ENCODE data around the gene ATP6V0A1. TPM values are rescaled to one million over a fixed set of nuclear protein-coding genes. Genes with fewer than 3 reads are reported as not detected.

Gene ATP6V0A1
- total RNA-seq, 1 donor from 2014 or later, result 40.4 TPM

GRCh38 chr17:42423766-42424165 is 34.9 kb upstream of the ATP6V0A1 start:
- TF ChIP-seq CTCF (IDR thresholded peaks at IDR 0.05), result no peak
- no peak for TF ChIP-seq EZH2phosphoT487 (IDR thresholded peaks at IDR 0.05)
- TF ChIP-seq EZH2 (IDR thresholded peaks at IDR 0.05), result no peak
- H3F3A ChIP-seq (ENCODE audit: low read depth), result peaks cover 51% of the 10 kb centered on the region
- Mint-ChIP-seq H3K27ac (no peak overlapping the region), H3K36me3 (no peaks in the 10 kb centered on the region), H3K27me3 (ENCODE audit: insufficient read depth, low read depth) (peaks cover 41% of the 10 kb centered on the region), H3K9me3 (no peaks in the 10 kb centered on the region), H3K4me1 (peaks cover 30% of the 10 kb centered on the region), H3K4me3 (peak overlapping the region; percentile 92)
- no peak for DNase-seq (ENCODE audit: low spot score)
- peaks cover 6% of the 10 kb centered on the region for H4K20me1 ChIP-seq (ENCODE audit: low read depth)
- peaks cover 15% of the 10 kb centered on the region for H3K4me1 ChIP-seq
- peaks cover 42% of the 10 kb centered on the region for H3K27me3 ChIP-seq
- no peaks in the 10 kb centered on the region for H3K79me2 ChIP-seq (ENCODE audit: low read depth)
- no peak overlapping the region for H3K27ac ChIP-seq
- no peak overlapping the region for H3K9ac ChIP-seq
- peak overlapping the region; percentile 65 for H3K4me3 ChIP-seq
- peak overlapping the region; percentile 87 for H2AFZ ChIP-seq (replicated peaks)
- H3K4me2 ChIP-seq, result peak overlapping the region; percentile 97
- H3K9me3 ChIP-seq (ENCODE audit: low read depth), result no peaks in the 10 kb centered on the region
- H3K36me3 ChIP-seq, result no peaks in the 10 kb centered on the region

DNA sequence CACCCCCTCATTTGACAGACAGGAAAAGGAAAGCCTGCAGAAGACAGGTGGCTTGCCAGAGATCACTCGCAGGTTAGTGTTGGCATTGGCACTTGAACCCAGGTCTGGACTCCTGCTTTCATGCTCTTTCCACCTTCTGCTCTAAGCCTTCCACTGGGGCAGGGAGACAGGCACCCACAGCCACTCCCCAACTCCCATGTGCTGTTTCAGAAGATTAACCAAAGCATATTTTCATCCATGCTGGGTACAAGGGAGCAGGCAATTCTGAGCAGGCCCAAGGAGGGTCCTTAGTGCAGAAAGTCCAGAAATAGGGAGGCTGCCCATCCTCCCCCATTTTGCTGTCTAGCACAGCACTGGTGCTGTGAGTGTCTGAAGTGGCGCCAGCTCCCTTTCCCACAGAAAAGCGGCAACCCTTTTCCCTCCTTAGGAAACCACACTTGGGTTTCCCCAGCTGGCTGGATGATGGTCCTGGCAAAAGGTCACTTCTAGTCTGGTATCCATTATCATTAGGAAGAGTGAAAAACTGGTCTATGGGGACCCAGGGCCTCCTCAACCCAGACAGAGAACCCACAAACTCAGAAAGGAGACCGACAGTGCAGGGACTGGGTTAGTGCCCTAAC is 33.6 kb upstream of the ATP6V0A1 start:
- H3K36me3 Mint-ChIP-seq, result no peaks in the 10 kb centered on the region
- peaks cover 41% of the 10 kb centered on the region for H3K27me3 ChIP-seq
- peaks cover 33% of the 10 kb centered on the region for H3K27me3 Mint-ChIP-seq (ENCODE audit: insufficient read depth, low read depth)

DNA sequence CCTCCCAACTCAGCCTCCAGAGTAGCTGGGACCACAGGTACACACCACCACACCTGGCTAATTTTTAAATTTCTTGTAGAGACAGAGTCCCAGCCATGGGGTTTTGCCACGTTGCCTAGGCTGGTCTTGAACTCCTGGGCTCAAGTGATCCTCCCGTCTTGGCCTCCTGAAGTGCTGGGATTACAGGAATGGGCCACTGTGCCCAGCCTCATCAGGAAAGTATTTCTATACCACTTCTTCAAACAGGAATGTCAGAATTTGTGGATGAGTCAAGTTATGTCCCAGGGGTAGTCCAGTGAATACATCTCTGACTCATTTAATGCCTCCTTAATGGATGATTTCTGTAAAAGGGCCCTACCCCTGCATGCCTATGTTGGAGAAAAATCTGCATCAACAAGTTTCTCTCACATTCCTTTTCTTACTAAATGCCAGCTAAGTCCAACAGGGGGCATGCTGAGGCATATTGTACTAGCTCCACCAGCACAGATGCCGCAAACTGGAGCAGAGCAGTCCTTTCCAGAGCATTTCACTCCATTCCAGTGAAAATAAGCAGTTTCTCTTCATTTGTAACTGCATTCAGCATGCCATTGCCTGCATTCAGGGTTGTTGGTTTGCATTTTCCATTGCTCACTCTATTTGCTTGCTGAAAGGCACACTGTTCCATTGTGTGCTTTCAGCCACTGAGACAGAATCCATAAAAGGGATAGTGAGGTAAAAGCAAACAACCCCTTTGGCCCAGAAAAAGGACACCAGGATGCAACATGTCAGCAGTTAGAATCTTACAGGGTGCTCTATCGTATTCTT is 30.3 kb upstream of the ATP6V0A1 start:
- Histone ChIP-seq H3K4me1 (peaks cover 5% of the 10 kb centered on the region), H3K79me2 (ENCODE audit: low read depth) (no peaks in the 10 kb centered on the region), H4K20me1 (ENCODE audit: low read depth) (no peaks in the 10 kb centered on the region), H3K27ac (no peak overlapping the region), H3K36me3 (no peaks in the 10 kb centered on the region), H2AFZ (replicated peaks) (peak overlapping the region; percentile 95), H3K9ac (no peak overlapping the region), H3K4me2 (no peak overlapping the region), H3K27me3 (peaks cover 9% of the 10 kb centered on the region), H3F3A (ENCODE audit: low read depth) (peaks cover 41% of the 10 kb centered on the region), H3K9me3 (ENCODE audit: low read depth) (no peaks in the 10 kb centered on the region), H3K4me3 (no peak overlapping the region)
- Mint-ChIP-seq H3K4me3 (no peak overlapping the region), H3K36me3 (no peaks in the 10 kb centered on the region), H3K27me3 (ENCODE audit: insufficient read depth, low read depth) (peaks cover 11% of the 10 kb centered on the region), H3K27ac (no peak overlapping the region), H3K9me3 (no peaks in the 10 kb centered on the region), H3K4me1 (peaks cover 17% of the 10 kb centered on the region)
- DNase-seq (ENCODE audit: low spot score), result peak; percentile 83
- TF ChIP-seq EZH2phosphoT487 (IDR thresholded peaks at IDR 0.05) (no peak), CTCF (IDR thresholded peaks at IDR 0.05) (peak; percentile 74), EZH2 (IDR thresholded peaks at IDR 0.05) (no peak)

More for the DNA sequence above, 33.6 kb upstream of the ATP6V0A1 start:
- H3F3A ChIP-seq (ENCODE audit: low read depth), result peaks cover 52% of the 10 kb centered on the region
- Mint-ChIP-seq H3K27ac (no peak overlapping the region), H3K9me3 (no peaks in the 10 kb centered on the region), H3K4me3 (no peak overlapping the region), H3K4me1 (peaks cover 29% of the 10 kb centered on the region)
- no peak overlapping the region for H3K4me3 ChIP-seq
- H3K9me3 ChIP-seq (ENCODE audit: low read depth), result no peaks in the 10 kb centered on the region
- TF ChIP-seq CTCF (IDR thresholded peaks at IDR 0.05) (no peak), EZH2 (IDR thresholded peaks at IDR 0.05) (no peak), EZH2phosphoT487 (IDR thresholded peaks at IDR 0.05) (no peak)
- H3K36me3 ChIP-seq, result no peaks in the 10 kb centered on the region
- peaks cover 15% of the 10 kb centered on the region for H3K4me1 ChIP-seq
- H3K79me2 ChIP-seq (ENCODE audit: low read depth), result no peaks in the 10 kb centered on the region
- H3K4me2 ChIP-seq, result no peak overlapping the region
- H2AFZ ChIP-seq (replicated peaks), result no peak overlapping the region
- peaks cover 6% of the 10 kb centered on the region for H4K20me1 ChIP-seq (ENCODE audit: low read depth)
- H3K9ac ChIP-seq, result no peak overlapping the region
- H3K27ac ChIP-seq, result no peak overlapping the region
- no peak for DNase-seq (ENCODE audit: low spot score)

All from neural progenitor cell (in vitro differentiated cells).